DMS 273 (cell line): ENCODE data around the gene RAB37.

ENCODE experiments used
- DNase-seq: peaks from one replicate; lab custom pipeline; 2025; ENCODE audit not compliant: unreplicated experiment; lab: John Stamatoyannopoulos, UW

RAB37 gene

GRCh38 chr17:74744714-74745547 lies 7.9 kb downstream of the RAB37 start:
- peak; percentile 86 for DNase-seq

DNA sequence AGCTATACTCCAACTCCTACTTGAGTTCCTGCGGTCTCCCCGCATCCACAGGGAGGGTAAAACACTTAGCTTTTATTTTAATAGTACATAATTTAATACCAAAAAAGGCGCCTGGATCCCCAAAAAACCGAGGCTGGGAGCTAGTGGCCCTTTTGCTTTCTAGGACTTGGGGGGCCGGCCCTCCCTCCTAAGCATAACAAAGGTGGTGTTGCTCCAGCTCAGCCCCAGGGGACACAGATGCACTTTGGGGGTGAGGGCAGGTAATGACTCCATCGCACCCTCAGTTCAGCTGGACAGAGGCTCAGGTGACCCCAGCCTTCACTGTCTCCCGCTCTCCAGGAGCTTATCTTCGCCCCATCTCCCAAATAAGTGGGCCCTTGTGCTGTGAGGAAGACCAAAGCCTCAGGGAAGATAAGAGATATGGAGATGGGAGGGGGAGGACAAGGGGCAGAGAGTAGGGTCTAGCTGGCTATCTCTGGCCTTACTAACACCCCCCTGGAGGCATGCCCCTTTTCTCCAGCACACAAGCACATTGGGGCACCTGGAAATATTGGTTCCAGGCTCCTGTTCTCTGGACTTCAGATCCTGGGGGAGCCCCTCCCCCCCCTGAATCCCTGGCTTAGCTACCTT lies 8.6 kb downstream of the RAB37 start:
- DNase-seq: no peak

- DNase-seq: no peak
Measured at GRCh38 chr17:74746376-74746775, 9.3 kb downstream of the RAB37 start.

DNA sequence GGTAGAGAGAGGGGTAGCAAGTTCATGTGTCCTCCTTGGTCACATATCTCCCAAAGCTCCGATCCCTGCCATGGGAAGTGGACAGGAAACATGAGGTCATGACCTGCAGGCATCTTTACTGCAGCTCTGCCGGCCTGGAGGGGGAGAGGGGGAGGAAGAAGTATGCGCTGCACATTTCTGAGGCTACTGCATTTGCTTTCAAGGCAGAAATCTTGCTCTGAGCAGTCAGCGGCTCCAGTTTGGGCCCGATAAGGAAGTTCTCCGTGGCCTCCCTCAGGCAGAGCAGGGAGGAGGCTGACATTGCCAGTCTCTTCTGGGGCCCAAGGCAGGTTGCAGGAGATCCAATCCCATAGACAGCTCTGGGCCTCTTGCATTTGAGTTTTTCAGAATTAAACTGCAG lies 9.9 kb downstream of the RAB37 start:
- DNase-seq: no peak

DNA sequence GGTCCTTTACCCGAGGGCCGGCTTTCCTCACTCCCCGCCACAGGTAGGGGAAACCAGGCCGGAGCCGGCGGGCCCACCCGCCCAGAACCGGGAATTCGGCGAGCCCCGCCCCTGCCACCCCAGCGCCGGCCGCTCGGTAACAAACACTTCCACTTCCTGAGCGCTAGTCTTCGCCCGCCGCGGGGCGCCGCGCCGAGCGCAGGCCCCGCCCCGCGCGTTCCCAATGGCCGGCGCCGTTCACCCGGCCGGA lies 11.1 kb downstream of the RAB37 start:
- DNase-seq: no peak

DNA sequence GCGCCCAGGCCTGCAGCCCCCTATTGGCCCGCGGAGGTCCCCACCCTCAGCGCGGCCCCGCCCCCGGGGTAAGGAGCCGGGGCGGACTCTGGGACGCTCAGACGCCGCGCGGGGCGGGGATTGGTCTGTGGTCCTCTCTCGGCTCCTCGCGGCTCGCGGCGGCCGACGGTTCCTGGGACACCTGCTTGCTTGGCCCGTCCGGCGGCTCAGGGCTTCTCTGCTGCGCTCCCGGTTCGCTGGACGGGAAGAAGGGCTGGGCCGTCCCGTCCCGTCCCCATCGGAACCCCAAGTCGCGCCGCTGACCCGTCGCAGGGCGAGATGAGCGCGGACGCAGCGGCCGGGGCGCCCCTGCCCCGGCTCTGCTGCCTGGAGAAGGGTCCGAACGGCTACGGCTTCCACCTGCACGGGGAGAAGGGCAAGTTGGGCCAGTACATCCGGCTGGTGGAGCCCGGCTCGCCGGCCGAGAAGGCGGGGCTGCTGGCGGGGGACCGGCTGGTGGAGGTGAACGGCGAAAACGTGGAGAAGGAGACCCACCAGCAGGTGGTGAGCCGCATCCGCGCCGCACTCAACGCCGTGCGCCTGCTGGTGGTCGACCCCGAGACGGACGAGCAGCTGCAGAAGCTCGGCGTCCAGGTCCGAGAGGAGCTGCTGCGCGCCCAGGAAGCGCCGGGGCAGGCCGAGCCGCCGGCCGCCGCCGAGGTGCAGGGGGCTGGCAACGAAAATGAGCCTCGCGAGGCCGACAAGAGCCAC lies 11.6 kb downstream of the RAB37 start, which contains the start of gene NHERF1:
TSS of gene NHERF1 (plus strand) at position 100 of the 750 bp plus-strand sequence. CDS start at position 319, 219 bp downstream.
- DNase-seq: peak; percentile 98

GRCh38 chr17:74749279-74750038 lies 12.4 kb downstream of the RAB37 start:
- peak; percentile 67 for DNase-seq

GRCh38 chr17:74750039-74750326 lies 12.9 kb downstream of the RAB37 start:
- peak; percentile 54 for DNase-seq

DNA sequence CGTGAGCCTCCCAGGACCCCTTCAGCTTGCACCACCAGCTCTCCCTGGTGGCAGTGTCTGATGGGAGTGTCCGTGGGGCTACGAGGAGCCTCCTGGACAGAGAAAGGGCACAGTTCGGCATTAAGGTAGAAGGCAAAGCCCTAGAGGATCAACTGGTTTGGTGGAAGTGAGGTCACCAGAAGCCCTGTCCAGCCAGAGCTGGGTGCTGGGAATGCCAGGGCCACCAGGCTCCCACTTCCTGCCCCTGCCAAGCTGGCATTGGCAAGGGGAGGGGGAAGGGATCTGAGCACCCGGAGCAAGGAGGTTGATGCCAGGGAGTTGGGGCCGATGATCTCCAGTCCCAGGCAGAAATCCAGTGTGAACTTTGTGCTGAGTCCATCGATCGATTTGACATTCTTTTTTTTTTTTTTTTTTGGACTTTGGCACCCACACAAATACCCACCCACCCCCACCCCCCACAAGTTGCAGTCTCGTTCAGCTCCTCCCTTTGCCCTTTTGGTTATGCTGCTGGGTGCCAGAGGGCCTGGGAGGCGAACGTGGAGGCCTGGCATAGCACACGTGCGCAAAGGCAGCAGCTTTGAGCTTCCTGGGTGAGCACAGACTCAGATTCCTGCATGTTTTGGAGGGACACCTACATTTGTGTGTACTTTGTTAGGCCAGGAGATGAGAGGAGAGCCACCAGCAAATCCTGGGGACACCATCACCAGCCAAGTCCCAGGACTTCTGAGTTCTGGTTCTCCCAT lies 13.4 kb downstream of the RAB37 start:
- DNase-seq: no peak

- DNase-seq: no peak
Measured at GRCh38 chr17:74752415-74752814, 15.4 kb downstream of the RAB37 start.

- DNase-seq: no peak
Measured at GRCh38 chr17:74752822-74753401, 15.9 kb downstream of the RAB37 start.

- no peak for DNase-seq
Measured at GRCh38 chr17:74754832-74755231, 17.8 kb downstream of the RAB37 start.

GRCh38 chr17:74755533-74755932 lies 18.5 kb downstream of the RAB37 start:
- DNase-seq: no peak

DNA sequence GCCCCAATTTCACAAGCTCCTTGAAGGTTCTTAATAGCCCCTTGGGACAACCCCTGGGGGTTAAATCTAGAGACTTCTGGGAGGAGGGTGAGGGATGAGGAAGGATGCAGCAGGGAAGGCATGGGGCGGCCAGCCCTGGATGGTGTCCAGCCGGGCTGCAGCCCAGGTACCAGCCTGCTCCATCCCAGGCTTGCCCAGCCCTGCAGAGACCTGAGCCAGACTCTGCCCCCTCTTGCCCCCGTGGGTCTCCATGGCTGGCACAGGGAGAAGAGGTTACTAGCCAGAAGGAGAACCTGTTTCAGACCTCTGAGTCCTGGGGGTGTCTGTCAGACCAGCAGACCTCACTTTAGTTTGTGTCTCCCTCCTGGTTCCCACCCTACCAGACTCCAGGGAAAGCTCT lies 19.8 kb downstream of the RAB37 start:
- no peak for DNase-seq

DNA sequence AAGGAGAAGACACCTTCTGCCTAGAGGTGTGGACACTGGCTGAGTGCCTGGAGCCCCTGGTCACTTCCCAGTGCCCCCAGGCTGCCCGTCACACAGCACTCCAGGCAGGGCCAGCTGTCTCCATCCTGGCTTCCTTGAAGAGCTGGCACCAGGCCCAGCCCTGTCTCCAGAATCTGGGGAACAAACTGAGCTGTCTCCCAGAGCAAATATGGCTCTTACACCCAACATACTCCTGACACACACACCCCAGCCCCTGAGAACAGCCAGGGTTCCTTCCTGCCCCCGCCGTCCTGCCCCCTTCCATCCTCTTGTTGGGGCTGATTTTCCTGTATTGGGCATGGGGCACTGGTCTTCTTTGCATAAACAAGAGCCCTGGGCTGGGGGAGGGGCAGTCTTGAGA lies 20.4 kb downstream of the RAB37 start:
- peak; percentile 87 for DNase-seq

DNA sequence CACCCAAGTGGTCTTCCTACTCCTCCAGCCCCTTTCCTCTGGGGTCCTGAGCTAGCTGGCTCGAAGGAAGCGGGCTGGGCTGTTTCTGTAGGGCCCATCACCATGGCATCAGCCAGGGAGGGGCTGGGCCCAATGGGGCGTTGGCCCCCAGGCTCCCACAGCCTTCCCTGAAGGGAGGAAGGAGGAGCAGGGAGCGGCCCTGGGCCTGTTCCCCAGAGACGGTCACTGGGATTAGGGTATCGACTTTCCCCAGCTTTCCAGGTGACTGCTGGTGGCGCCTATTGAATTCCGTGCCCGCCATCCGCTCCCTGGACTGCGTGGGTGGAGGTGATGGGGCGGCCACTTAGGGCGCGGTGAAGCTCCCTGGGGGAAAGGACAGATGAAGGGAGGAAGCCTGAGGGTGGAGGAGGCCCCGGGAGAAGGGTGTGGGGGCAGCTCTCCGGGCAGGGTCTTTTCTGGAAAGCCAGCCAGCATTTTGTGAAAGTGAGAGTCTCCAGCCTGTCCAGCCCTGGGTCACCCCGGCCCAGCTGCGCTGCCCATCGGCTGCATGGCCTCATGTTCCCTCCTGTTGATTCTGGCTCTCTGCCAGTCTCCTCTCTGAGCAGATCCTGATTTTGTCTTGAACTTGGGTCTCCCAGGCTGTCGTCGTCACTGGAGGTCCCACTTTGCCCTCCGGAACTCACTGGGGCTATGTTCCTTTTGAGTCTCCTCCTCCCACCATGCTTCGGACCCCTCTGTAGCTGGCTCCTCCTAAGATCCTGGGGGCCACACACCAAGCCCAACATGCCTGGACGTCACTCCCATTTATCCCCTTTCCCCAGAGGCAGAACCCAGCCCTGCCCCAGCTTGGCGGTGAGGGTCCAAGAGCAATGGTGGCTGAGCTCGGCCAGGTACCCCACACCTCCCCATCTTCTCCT lies 21.1 kb downstream of the RAB37 start:
- DNase-seq: peak; percentile 74

DNA sequence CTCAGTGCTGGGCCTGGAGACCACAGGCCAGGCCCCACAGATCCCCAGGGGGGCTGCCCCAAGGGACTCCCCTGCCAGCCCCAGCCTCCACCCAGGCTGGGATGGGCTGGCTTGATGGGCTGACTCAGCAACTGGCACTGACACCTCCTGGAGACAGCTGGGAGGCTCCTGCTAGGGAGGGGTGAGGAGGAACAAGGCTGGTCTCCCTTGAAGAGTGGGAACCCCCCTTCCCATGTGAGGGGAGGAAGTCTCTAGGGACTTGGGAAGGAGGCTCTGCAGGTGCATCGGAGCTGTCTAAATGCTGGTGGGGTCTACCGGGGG lies 21.8 kb downstream of the RAB37 start:
- peak; percentile 89 for DNase-seq

- DNase-seq: peak; percentile 80
Measured at GRCh38 chr17:74759243-74759801, 22.3 kb downstream of the RAB37 start.

DNA sequence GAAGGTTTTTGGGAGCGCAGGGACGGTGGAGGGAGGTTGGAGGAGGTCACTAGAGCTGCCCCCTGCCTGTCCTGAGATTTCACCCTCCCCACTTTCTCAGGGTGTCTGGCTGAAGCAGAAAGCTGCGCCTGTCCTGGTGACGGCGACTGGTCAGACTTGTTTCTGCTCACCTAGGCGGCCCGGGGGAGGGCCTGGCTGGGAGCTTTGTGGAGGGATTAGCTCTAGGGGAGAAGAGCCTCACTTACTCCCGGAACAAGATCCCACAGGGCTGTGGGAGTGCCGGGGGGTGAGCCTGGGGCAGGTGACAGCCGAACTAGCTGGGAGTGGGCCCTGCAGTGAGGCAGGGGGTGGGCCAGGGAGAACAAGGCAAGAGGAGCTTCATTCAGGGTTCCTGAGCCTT lies 22.9 kb downstream of the RAB37 start:
- DNase-seq: peak; percentile 78
